Activated T-cell treated with anti-CD3 and anti-CD28 coated beads, Interleukin-2, amount 50 U/mL, for 1 hour (primary cell): Measurements from ENCODE around the gene PLPP7.
A peak's percentile ranks its signal among the peaks of the same experiment; 100 is the strongest.
"Not testable (repeated sequence)": the region's sequence is repeated elsewhere in the genome, so short reads cannot be mapped to it uniquely, and the experiment has no call there.

Experiments used
- DNase-seq: peaks from one replicate; pipeline ENCODE4 v3.0.0-alpha.2; 2020

PLPP7 gene

GRCh38 chr9:131307974-131308373 lies 18.5 kb downstream of the PLPP7 start:
- DNase-seq: no peak

- DNase-seq: no peak
These were observed 18.9 kb downstream of the PLPP7 start for GRCh38 chr9:131308452-131308851.

GRCh38 chr9:131308906-131309529 lies 19.5 kb downstream of the PLPP7 start:
- no peak for DNase-seq

- DNase-seq: no peak
These were observed 20.2 kb downstream of the PLPP7 start for GRCh38 chr9:131309530-131310276.

GRCh38 chr9:131310833-131311554 lies 21.5 kb downstream of the PLPP7 start:
- peak; percentile 66 for DNase-seq

- no peak for DNase-seq
These were observed 22.7 kb downstream of the PLPP7 start for GRCh38 chr9:131312246-131312645.

GRCh38 chr9:131312822-131313770 lies 23.6 kb downstream of the PLPP7 start:
- no peak for DNase-seq

- no peak for DNase-seq
These were observed 28.9 kb downstream of the PLPP7 start for GRCh38 chr9:131318231-131319085.

GRCh38 chr9:131319486-131319885 lies 30.0 kb downstream of the PLPP7 start:
- no peak for DNase-seq

- DNase-seq: no peak
These were observed 30.6 kb downstream of the PLPP7 start for GRCh38 chr9:131320031-131320685.

- no peak for DNase-seq
These were observed 34.1 kb downstream of the PLPP7 start for GRCh38 chr9:131323629-131324028.

GRCh38 chr9:131324736-131325679 lies 35.5 kb downstream of the PLPP7 start:
- no peak for DNase-seq

- DNase-seq: no peak
These were observed 39.7 kb downstream of the PLPP7 start for GRCh38 chr9:131329241-131329641.

- no peak for DNase-seq
These were observed 41.5 kb downstream of the PLPP7 start for GRCh38 chr9:131330814-131331600.

GRCh38 chr9:131331996-131332395 lies 42.5 kb downstream of the PLPP7 start:
- not testable (repeated sequence) for DNase-seq

GRCh38 chr9:131333771-131334628 lies 44.5 kb downstream of the PLPP7 start:
- no peak for DNase-seq

- no peak for DNase-seq
These were observed 45.3 kb downstream of the PLPP7 start for GRCh38 chr9:131334629-131335367.
